Liver (tissue), 9 donors: ENCODE measurements around the gene KDM1B. TPM values are rescaled to one million over a fixed set of nuclear protein-coding genes. Genes with fewer than 3 reads are reported as not detected.

Experiments
- DNase-seq: peaks from one replicate; pipeline ENCODE4 v3.0.0-alpha.2; 2017; ENCODE audit warnings: low spot score
- H3K27ac ChIP-seq, 2 donors: one replicate each; pipeline ENCODE4 v1.7.0; 2013; ENCODE audit warnings: inconsistent platforms in 2 of 2, low read length in 2 of 2, control low read depth in 1 of 2, low read depth in 1 of 2, mild to moderate bottlenecking in 1 of 2
- H3K27me3 ChIP-seq, 4 donors: one replicate each; pipeline versions ENCODE4 v1.6.1 to v1.7.0; 2013; ENCODE audit warnings: low read length in 3 of 4, inconsistent platforms in 1 of 4, mild to moderate bottlenecking in 1 of 4, moderate library complexity in 1 of 4; ENCODE audit not compliant: control insufficient read depth in 4 of 4, insufficient read depth in 4 of 4
- H3K36me3 ChIP-seq, 4 donors: one replicate each; pipeline versions ENCODE4 v1.6.1 to v1.7.0; 2013; ENCODE audit warnings: low read length in 3 of 4, mild to moderate bottlenecking in 3 of 4, low read depth in 1 of 4, moderate library complexity in 1 of 4; ENCODE audit not compliant: control insufficient read depth in 4 of 4, insufficient read depth in 3 of 4
- H3K4me1 ChIP-seq, 4 donors: one replicate each; pipeline versions ENCODE4 v1.6.1 to v1.7.0; 2013; ENCODE audit warnings: low read length in 3 of 4, mild to moderate bottlenecking in 3 of 4, moderate library complexity in 1 of 4; ENCODE audit not compliant: control insufficient read depth in 4 of 4, insufficient read depth in 4 of 4
- H3K4me3 ChIP-seq, 3 donors: one replicate each; pipeline versions ENCODE4 v1.6.1 to v1.7.0; 2013; ENCODE audit warnings: low read length in 3 of 3, control low read depth in 1 of 3, low read depth in 1 of 3, mild to moderate bottlenecking in 1 of 3
- H3K9ac ChIP-seq, 2 donors: one replicate each; pipeline ENCODE4 v1.7.0; 2013; ENCODE audit warnings: low read length in 2 of 2, mild to moderate bottlenecking in 2 of 2, moderate library complexity in 2 of 2, control low read depth in 1 of 2, low read depth in 1 of 2
- H3K9me3 ChIP-seq, 4 donors: one replicate each; pipeline versions ENCODE4 v1.6.1 to v1.7.0; 2013; ENCODE audit warnings: low read length in 3 of 4; ENCODE audit not compliant: control insufficient read depth in 4 of 4
- ATF3 ChIP-seq: IDR thresholded peaks from 2 replicates; pipeline ENCODE4 v1.6.1; 2016; ENCODE audit warnings: antibody characterized with exemption
- CTCF ChIP-seq: fragments of 150-350 bp; IDR thresholded peaks from 2 replicates; pipeline ENCODE4 v1.5.1; 2017; ENCODE audit warnings: improper control_type of control experiment, low read depth, low read length; ENCODE audit not compliant: missing input control
- FOXA1 ChIP-seq: IDR thresholded peaks from 2 replicates; pipeline ENCODE4 v1.6.1; 2016; ENCODE audit warnings: antibody characterized with exemption
- FOXA2 ChIP-seq: IDR thresholded peaks from 2 replicates; pipeline ENCODE4 v1.6.1; 2016; ENCODE audit warnings: antibody characterized with exemption
- GABPA ChIP-seq, 2 donors: IDR thresholded peaks in 1 of 2; conservative IDR thresholded peaks in 1 of 2; 2 replicates each; pipeline ENCODE4 v1.6.1; 2016; ENCODE audit warnings: antibody characterized with exemption in 2 of 2, mild to moderate bottlenecking in 1 of 2, moderate library complexity in 1 of 2
- HNF4A ChIP-seq, 2 donors: conservative IDR thresholded peaks; 2 replicates each; pipeline ENCODE4 v1.6.1; 2016; ENCODE audit warnings: antibody characterized with exemption in 2 of 2, mild to moderate bottlenecking in 2 of 2
- HNF4G ChIP-seq: IDR thresholded peaks from 2 replicates; pipeline ENCODE4 v1.6.1; 2016; ENCODE audit warnings: antibody characterized with exemption
- JUND ChIP-seq, 2 donors: IDR thresholded peaks; 2 replicates each; pipeline ENCODE4 v1.6.1; 2016; ENCODE audit warnings: antibody characterized with exemption in 2 of 2
- MAX ChIP-seq: IDR thresholded peaks from 2 replicates; pipeline ENCODE4 v1.6.1; 2016; ENCODE audit warnings: antibody characterized with exemption
- NR2F2 ChIP-seq: IDR thresholded peaks from 2 replicates; pipeline ENCODE4 v1.6.1; 2016; ENCODE audit warnings: antibody characterized with exemption
- RAD21 ChIP-seq, 2 donors: IDR thresholded peaks; 2 replicates each; pipeline ENCODE4 v1.6.1; 2016; ENCODE audit warnings: antibody characterized with exemption in 2 of 2, mild to moderate bottlenecking in 2 of 2
- REST ChIP-seq: IDR thresholded peaks from 2 replicates; pipeline ENCODE4 v1.6.1; 2016; ENCODE audit warnings: antibody characterized with exemption, mild to moderate bottlenecking
- RXRA ChIP-seq, 2 donors: IDR thresholded peaks; 2 replicates each; pipeline ENCODE4 v1.6.1; 2017 to 2018; ENCODE audit warnings: antibody characterized with exemption in 2 of 2, mild to moderate bottlenecking in 1 of 2
- SP1 ChIP-seq: IDR thresholded peaks from 2 replicates; pipeline ENCODE4 v1.6.1; 2018; ENCODE audit warnings: antibody characterized with exemption, mild to moderate bottlenecking
- TAF1 ChIP-seq: conservative IDR thresholded peaks from 2 replicates; pipeline ENCODE4 v1.6.1; 2016; ENCODE audit warnings: antibody characterized with exemption, mild to moderate bottlenecking
- YY1 ChIP-seq: IDR thresholded peaks from 2 replicates; pipeline ENCODE4 v1.6.1; 2016; ENCODE audit warnings: antibody characterized with exemption, mild to moderate bottlenecking
- ZBTB33 ChIP-seq: IDR thresholded peaks from 2 replicates; pipeline ENCODE4 v1.6.1; 2016; ENCODE audit warnings: antibody characterized with exemption
- WGBS: extraction: QIAGEN DNeasy Blood & Tissue Kit; methylation state at CpG from one replicate; pipeline ENCODE4 v1.1.7; 2013; 5-methylcytosine and 5-hydroxymethylcytosine counted together
- polyA plus RNA-seq, 2 donors: library from polyadenylated mRNA; stranded (reverse) in 1 of 2; unstranded in 1 of 2; fragments of 200-250 nt in 1 of 2; fragments of >200 nt in 1 of 2; fragmentation: Nextera tagmentation in 1 of 2; extraction: Ambion mirVana in 1 of 2; gene quantifications; one replicate each; pipeline versions ENCODE4 v1.2.1 to v1.2.3, GENCODE V29; 2013 to 2015
- total RNA-seq, 2 donors: library from RNA; depleted of rRNA; stranded (reverse); fragments of >200 nt; gene quantifications; one replicate each; pipeline ENCODE4 v1.2.3, GENCODE V29; 2014
- donor health status: healthy.
- donor health status: healthy.
- donor health status: healthy.
- donor health status: healthy.
- donor health status: healthy.

Gene KDM1B
- total and polyA plus RNA-seq, 4 donors = 1.6 to 10.2 (median 6.7) TPM

GRCh38 chr6:18213439-18213838 lies 58.2 kb downstream of the KDM1B start:
- Histone ChIP-seq H3K9me3 (no peaks in the 10 kb centered on the region), H3K4me1 (peaks cover 5 to 20% (median 15%) of the 10 kb centered on the region in 4 donors), H3K4me3 (no peak overlapping the region), H3K9ac (no peak overlapping the region), H3K27me3 (no peaks in the 10 kb centered on the region), H3K36me3 (peaks cover 0 to 15% (median 10%) of the 10 kb centered on the region in 4 donors), H3K27ac (no peak overlapping the region)
- WGBS = 95% methylated on average over 9 of the region's 9 CpGs
- no peak for TF ChIP-seq ATF3
- TF ChIP-seq MAX = no peak
- TF ChIP-seq HNF4G = no peak
- TF ChIP-seq TAF1 = no peak
- no peak for TF ChIP-seq FOXA2
- no peak for TF ChIP-seq NR2F2
- TF ChIP-seq JUND (IDR thresholded peaks at IDR 0.05) = no peak
- no peak for TF ChIP-seq CTCF
- no peak for TF ChIP-seq HNF4A (conservative IDR thresholded peaks at IDR 0.05)
- no peak for TF ChIP-seq REST
- no peak for TF ChIP-seq FOXA1
- no peak for TF ChIP-seq SP1
- no peak for TF ChIP-seq RAD21 (IDR thresholded peaks at IDR 0.05)
- no peak for TF ChIP-seq RXRA (IDR thresholded peaks at IDR 0.05)
- TF ChIP-seq ZBTB33 = no peak
- no peak for TF ChIP-seq GABPA (IDR thresholded peaks at IDR 0.05 in 1 of 2, conservative IDR thresholded peaks at IDR 0.05 in 1 of 2)
- no peak for DNase-seq

GRCh38 chr6:18214003-18214402 lies 58.8 kb downstream of the KDM1B start:
- peaks cover 0 to 15% (median 9%) of the 10 kb centered on the region in 4 donors for H3K36me3 ChIP-seq
- peaks cover 5 to 17% (median 14%) of the 10 kb centered on the region in 4 donors for H3K4me1 ChIP-seq
- no peaks in the 10 kb centered on the region for H3K9me3 ChIP-seq
- no peaks in the 10 kb centered on the region for H3K27me3 ChIP-seq
- WGBS = 89% methylated on average over 4 of the region's 4 CpGs
- H3K4me3 ChIP-seq = no peak overlapping the region
- H3K9ac ChIP-seq = no peak overlapping the region
- DNase-seq = no peak
- H3K27ac ChIP-seq = no peak overlapping the region
- TF ChIP-seq REST (no peak), RXRA (IDR thresholded peaks at IDR 0.05) (no peak), ZBTB33 (no peak), HNF4A (conservative IDR thresholded peaks at IDR 0.05) (no peak), MAX (no peak), FOXA1 (no peak), YY1 (no peak), GABPA (IDR thresholded peaks at IDR 0.05 in 1 of 2, conservative IDR thresholded peaks at IDR 0.05 in 1 of 2) (no peak), ATF3 (no peak), RAD21 (IDR thresholded peaks at IDR 0.05) (no peak)
